Spinal cord (tissue), 10 donors: Measurements from ENCODE around the gene UPF1. TPM values are rescaled to one million over a fixed set of nuclear protein-coding genes. Genes with fewer than 3 reads are reported as not detected.
"Not testable (repeated sequence)": the region's sequence is repeated elsewhere in the genome, so short reads cannot be mapped to it uniquely, and the experiment has no call there.

Experiments
- DNase-seq, 6 donors: peaks; one replicate each; pipeline versions ENCODE4 v3.0.0 to v3.0.0-alpha.2; 2013 to 2015; ENCODE audit warnings: low spot score in 6 of 6, low read depth in 4 of 6
- H3K27ac ChIP-seq: one replicate; pipeline ENCODE4 v1.5.1; 2013; ENCODE audit warnings: low read depth, low read length, control low read depth
- H3K27me3 ChIP-seq: one replicate; pipeline ENCODE4 v1.6.1; 2013; ENCODE audit warnings: low read length; ENCODE audit not compliant: control insufficient read depth, insufficient read depth
- H3K36me3 ChIP-seq: one replicate; pipeline ENCODE4 v1.6.1; 2013; ENCODE audit warnings: low read length; ENCODE audit not compliant: control insufficient read depth, insufficient read depth
- H3K4me1 ChIP-seq: one replicate; pipeline ENCODE4 v1.6.1; 2013; ENCODE audit warnings: low read length; ENCODE audit not compliant: control insufficient read depth, insufficient read depth
- H3K4me3 ChIP-seq: one replicate; pipeline ENCODE4 v1.5.1; 2013; ENCODE audit warnings: low read depth, low read length, control low read depth
- H3K9me3 ChIP-seq: one replicate; pipeline ENCODE4 v1.6.1; 2013; ENCODE audit warnings: low read length; ENCODE audit not compliant: control insufficient read depth, insufficient read depth
- WGBS: methylation state at CpG from one replicate; pipeline ENCODE4 v1.1.5; 2013; ENCODE audit warnings: missing lambda C conversion rate; ENCODE audit not compliant: insufficient coverage; 5-methylcytosine and 5-hydroxymethylcytosine counted together
- polyA plus RNA-seq, 2 donors: library from polyadenylated mRNA; unstranded; fragments of 120-200 nt; gene quantifications; one replicate each; pipeline ENCODE4 v1.2.1, GENCODE V29; 2013; ENCODE audit not compliant: insufficient read length in 2 of 2
- total RNA-seq, 2 donors: library from RNA; depleted of rRNA in 1 of 2; stranded (reverse); fragments of 120-200 nt in 1 of 2; fragments of >200 nt in 1 of 2; gene quantifications; one replicate each; pipeline versions ENCODE4 v1.2.3 to v1.2.4, GENCODE V29; 2013 to 2014
- donor health status: healthy.

Gene UPF1
- total and polyA plus RNA-seq, 4 donors, result 45.2 to 57.5 (median 51.6) TPM

- Histone ChIP-seq H3K4me1 (peaks cover 63% of the 10 kb centered on the region), H3K36me3 (peaks cover 89% of the 10 kb centered on the region)
- H3K9me3 ChIP-seq, H3K4me3 ChIP-seq, H3K27me3 ChIP-seq, H3K27ac ChIP-seq, DNase-seq: not testable (repeated sequence)
- WGBS, result 87% methylated on average over 3 of the region's 5 CpGs
Measured at GRCh38 chr19:18902519-18902918, 70.8 kb downstream of the UPF1 start.

GRCh38 chr19:18903156-18904037, 71.6 kb downstream of the UPF1 start:
- H3K4me1 ChIP-seq, result peaks cover 61% of the 10 kb centered on the region
- H3K27ac ChIP-seq, result peak overlapping the region; percentile 85
- H3K36me3 ChIP-seq, result peaks cover 91% of the 10 kb centered on the region
- no peak overlapping the region for H3K4me3 ChIP-seq
- 84% methylated on average over 25 of the region's 29 CpGs for WGBS
- H3K9me3 ChIP-seq, result no peaks in the 10 kb centered on the region
- DNase-seq, result no peak
- H3K27me3 ChIP-seq, result no peaks in the 10 kb centered on the region

- DNase-seq, result peak in 3 of 6 donors; percentile 62 to 87 (median 66)
- WGBS, result 71% methylated on average over 25 of the region's 25 CpGs
- Histone ChIP-seq H3K4me1 (peaks cover 58% of the 10 kb centered on the region), H3K9me3 (no peaks in the 10 kb centered on the region), H3K27ac (peak overlapping the region; percentile 85), H3K36me3 (peaks cover 89% of the 10 kb centered on the region), H3K4me3 (no peak overlapping the region), H3K27me3 (no peaks in the 10 kb centered on the region)
Measured at GRCh38 chr19:18904334-18905057, 72.7 kb downstream of the UPF1 start.

GRCh38 chr19:18905058-18905456, 73.3 kb downstream of the UPF1 start:
- peaks cover 61% of the 10 kb centered on the region for H3K4me1 ChIP-seq
- H3K9me3 ChIP-seq, result no peaks in the 10 kb centered on the region
- no peaks in the 10 kb centered on the region for H3K27me3 ChIP-seq
- DNase-seq, result no peak
- peaks cover 88% of the 10 kb centered on the region for H3K36me3 ChIP-seq
- no peak overlapping the region for H3K4me3 ChIP-seq
- WGBS, result 86% methylated on average over 6 of the region's 8 CpGs
- H3K27ac ChIP-seq, result peak overlapping the region; percentile 85

GRCh38 chr19:18905513-18906236, 73.9 kb downstream of the UPF1 start:
- Histone ChIP-seq H3K27ac (peak overlapping the region; percentile 85), H3K9me3 (no peaks in the 10 kb centered on the region), H3K4me3 (no peak overlapping the region), H3K4me1 (peaks cover 67% of the 10 kb centered on the region), H3K36me3 (peaks cover 88% of the 10 kb centered on the region), H3K27me3 (no peaks in the 10 kb centered on the region)
- WGBS, result 90% methylated on average over 26 of the region's 26 CpGs
- no peak for DNase-seq

GRCh38 chr19:18906605-18907519, 75.1 kb downstream of the UPF1 start:
- Histone ChIP-seq H3K27ac (peak overlapping the region; percentile 85), H3K36me3 (peaks cover 85% of the 10 kb centered on the region), H3K4me3 (no peak overlapping the region), H3K27me3 (no peaks in the 10 kb centered on the region), H3K9me3 (no peaks in the 10 kb centered on the region), H3K4me1 (peaks cover 70% of the 10 kb centered on the region)
- peak in 3 of 6 donors; percentile 43 to 83 (median 47) for DNase-seq
- whole genome bisulfite sequencing, result 71% methylated on average over 36 of the region's 36 CpGs

GRCh38 chr19:18908917-18909619, 77.3 kb downstream of the UPF1 start:
- no peak for DNase-seq
- H3K4me1 ChIP-seq, result peaks cover 71% of the 10 kb centered on the region
- WGBS, result 86% methylated on average over 14 of the region's 17 CpGs
- H3K9me3 ChIP-seq, result no peaks in the 10 kb centered on the region
- H3K36me3 ChIP-seq, result peaks cover 87% of the 10 kb centered on the region
- H3K27me3 ChIP-seq, result no peaks in the 10 kb centered on the region
- H3K27ac ChIP-seq, result peak overlapping the region; percentile 47
- no peak overlapping the region for H3K4me3 ChIP-seq

GRCh38 chr19:18910010-18910409, 78.3 kb downstream of the UPF1 start:
- no peaks in the 10 kb centered on the region for H3K27me3 ChIP-seq
- H3K9me3 ChIP-seq, result no peaks in the 10 kb centered on the region
- 93% methylated on average over 8 of the region's 10 CpGs for WGBS
- peaks cover 62% of the 10 kb centered on the region for H3K4me1 ChIP-seq
- no peak overlapping the region for H3K4me3 ChIP-seq
- no peak for DNase-seq
- H3K27ac ChIP-seq, result no peak overlapping the region
- peaks cover 85% of the 10 kb centered on the region for H3K36me3 ChIP-seq
